HepG2 (cell line): Measurements from ENCODE around the gene SEC14L5. TPM values are rescaled to one million over a fixed set of nuclear protein-coding genes. Genes with fewer than 3 reads are reported as not detected.

Experiments
- ARNTL ChIP-seq: sonication (generic); formaldehyde crosslinking; IDR thresholded peaks from 2 replicates; pipeline ENCODE4 v1.4.0; 2020; ENCODE audit warnings: mild to moderate bottlenecking, missing genetic modification reagents
- ATAD3A ChIP-seq: sonication (generic); formaldehyde crosslinking; IDR thresholded peaks from 2 replicates; pipeline ENCODE4 v1.4.0; 2020; ENCODE audit warnings: missing genetic modification reagents
- EHMT2 ChIP-seq: fragments of 200-600 bp; sonication (generic); IDR thresholded peaks from 2 replicates; pipeline ENCODE4 v1.7.0; 2017; ENCODE audit warnings: antibody characterized with exemption, low read depth, low read length, borderline replicate concordance
- ELF3 ChIP-seq: IDR thresholded peaks from 2 replicates; pipeline ENCODE4 v1.6.1; 2016; ENCODE audit warnings: missing genetic modification reagents, missing compliant biosample characterization
- ELF4 ChIP-seq: sonication (generic); formaldehyde crosslinking; IDR thresholded peaks from 2 replicates; pipeline ENCODE4 v1.5.0; 2020; ENCODE audit warnings: missing genetic modification reagents, mild to moderate bottlenecking, moderate library complexity, borderline replicate concordance
- ESRRA ChIP-seq: sonication (generic); formaldehyde crosslinking; IDR thresholded peaks from 2 replicates; pipeline ENCODE4 v1.5.1; 2020; ENCODE audit warnings: mild to moderate bottlenecking, low read depth, missing genetic modification reagents
- GRHL1 ChIP-seq: sonication (generic); formaldehyde crosslinking; conservative IDR thresholded peaks from 2 replicates; pipeline ENCODE4 v1.8.0; 2022; ENCODE audit warnings: missing genetic modification reagents
- HNRNPH1 ChIP-seq: fragments of 200-400 bp; formaldehyde crosslinking; optimal IDR thresholded peaks from 2 replicates; pipeline ENCODE3; 2017; ENCODE audit warnings: mild to moderate bottlenecking, low read depth, low read length
- MED8 ChIP-seq: sonication (generic); formaldehyde crosslinking; IDR thresholded peaks from 2 replicates; pipeline ENCODE4 v1.8.1; 2023; ENCODE audit warnings: mild to moderate bottlenecking, missing genetic modification reagents; ENCODE audit not compliant: insufficient replicate concordance
- NR2C2 ChIP-seq: sonication (generic); formaldehyde crosslinking; IDR thresholded peaks from 2 replicates; pipeline ENCODE4 v1.4.0; 2020; ENCODE audit warnings: missing genetic modification reagents, mild to moderate bottlenecking, moderate library complexity, borderline replicate concordance
- PPARG ChIP-seq: conservative IDR thresholded peaks from 2 replicates; pipeline ENCODE4 v1.6.1; 2016; ENCODE audit warnings: missing biosample characterization, missing genetic modification reagents
- RBM22 ChIP-seq: fragments of 200-400 bp; formaldehyde crosslinking; optimal IDR thresholded peaks from 2 replicates; pipeline ENCODE3; 2017; ENCODE audit warnings: mild to moderate bottlenecking, low read length, moderate library complexity
- SALL2 ChIP-seq: sonication (generic); formaldehyde crosslinking; IDR thresholded peaks from 2 replicates; pipeline ENCODE4 v1.8.1; 2023; ENCODE audit warnings: mild to moderate bottlenecking, missing genetic modification reagents, inconsistent platforms
- SIN3B ChIP-seq: fragments of 150-350 bp; IDR thresholded peaks from 2 replicates; pipeline ENCODE4 v1.6.1; 2014; ENCODE audit warnings: low read length
- SOX5 ChIP-seq: IDR thresholded peaks from 2 replicates; pipeline ENCODE4 v1.6.1; 2016; ENCODE audit warnings: borderline replicate concordance
- TBP ChIP-seq: sonication (generic); formaldehyde crosslinking; IDR thresholded peaks from 2 replicates; pipeline ENCODE4 v1.5.0; 2020; ENCODE audit warnings: missing genetic modification reagents
- TEAD3 ChIP-seq: optimal IDR thresholded peaks from 2 replicates; pipeline ENCODE3; 2016; ENCODE audit warnings: borderline replicate concordance
- ZBTB38 ChIP-seq: sonication (generic); formaldehyde crosslinking; IDR thresholded peaks from 2 replicates; pipeline ENCODE4 v1.5.1; 2020; ENCODE audit warnings: mild to moderate bottlenecking, missing genetic modification reagents
- ZBTB46 ChIP-seq: sonication (generic); formaldehyde crosslinking; IDR thresholded peaks from 2 replicates; pipeline ENCODE4 v1.4.0; 2020; ENCODE audit warnings: mild to moderate bottlenecking, missing genetic modification reagents, borderline replicate concordance
- ZNF224 ChIP-seq: sonication (generic); formaldehyde crosslinking; IDR thresholded peaks from 2 replicates; pipeline ENCODE4 v1.5.0; 2020; ENCODE audit warnings: mild to moderate bottlenecking, missing genetic modification reagents
- ZNF256 ChIP-seq: sonication (generic); formaldehyde crosslinking; conservative IDR thresholded peaks from 2 replicates; pipeline ENCODE4 v1.4.0; 2020; ENCODE audit warnings: missing genetic modification reagents
- ZNF510 ChIP-seq: sonication (generic); formaldehyde crosslinking; IDR thresholded peaks from 2 replicates; pipeline ENCODE4 v1.4.0; 2020; ENCODE audit warnings: low read depth, mild to moderate bottlenecking, missing genetic modification reagents
- ZNF550 ChIP-seq: sonication (generic); formaldehyde crosslinking; IDR thresholded peaks from 2 replicates; pipeline ENCODE4 v1.4.0; 2020; ENCODE audit warnings: mild to moderate bottlenecking, missing genetic modification reagents, borderline replicate concordance
- ZNF629 ChIP-seq: sonication (generic); formaldehyde crosslinking; conservative IDR thresholded peaks from 2 replicates; pipeline ENCODE4 v1.5.0; 2020; ENCODE audit warnings: missing genetic modification reagents
- ZNF639 ChIP-seq: conservative IDR thresholded peaks from 2 replicates; pipeline ENCODE4 v1.6.1; 2018; ENCODE audit warnings: missing genetic modification reagents
- ZNF737 ChIP-seq: sonication (generic); formaldehyde crosslinking; IDR thresholded peaks from 2 replicates; pipeline ENCODE4 v1.5.0; 2020; ENCODE audit warnings: missing genetic modification reagents, mild to moderate bottlenecking, borderline replicate concordance
- ZNF792 ChIP-seq: IDR thresholded peaks from 2 replicates; pipeline ENCODE4 v1.6.1; 2016
- polyA plus RNA-seq, 8 experiments: library from polyadenylated mRNA; depleted of rRNA in 3 of 8; stranded (reverse) in 7 of 8; unstranded in 1 of 8; fragments of >200 nt; fragmentation: Illumina TruSeq in 4 of 8; extraction: Trizol in 4 of 8; gene quantifications; 2 replicates each; pipeline versions ENCODE4 v1.2.1 to v1.2.3, GENCODE V29; 2011 to 2016; ENCODE audit warnings: low read depth in 4 of 8, missing spikeins in 1 of 8, mixed read lengths in 1 of 8; ENCODE audit not compliant: insufficient read depth in 1 of 8
- total RNA-seq, 5 experiments: library from RNA; depleted of rRNA; stranded (reverse); fragments of >200 nt; fragmentation: Illumina TruSeq; extraction: Trizol; gene quantifications; 2 replicates each; pipeline ENCODE4 v1.2.3, GENCODE V29; 2016; ENCODE audit warnings: low read depth in 1 of 5

SEC14L5 gene
- total and polyA plus RNA-seq, 2 of the 13 experiments (the other 11 are each of a cell fraction or from before 2014, with no cell fraction given) = 0.40 to 0.42 TPM

- TF ChIP-seq NR2C2 (CRISPR knock-in tag) = peak; percentile 35; the same call in 1 of the 2 replicates
- peak; percentile 71; the same call in 1 of the 2 replicates for TF ChIP-seq SALL2
- peak; percentile 79 for TF ChIP-seq ZNF792 (CRISPR knock-in tag)
- TF ChIP-seq ZBTB46 (CRISPR knock-in tag) = no peak
- TF ChIP-seq PPARG = peak; percentile 51; the same call in 1 of the 2 replicates
- TF ChIP-seq ZNF639 (CRISPR knock-in tag) = no peak
- TF ChIP-seq ZNF224 = no peak
- TF ChIP-seq ZNF737 (CRISPR knock-in tag) = no peak
- no peak for TF ChIP-seq GRHL1 (CRISPR knock-in tag)
- no peak for TF ChIP-seq MED8
- TF ChIP-seq RBM22 = no peak
- TF ChIP-seq ZNF550 (CRISPR knock-in tag) = no peak; the same call in 1 of the 2 replicates
- no peak for TF ChIP-seq ESRRA (CRISPR knock-in tag)
- TF ChIP-seq ELF3 (CRISPR knock-in tag) = peak; percentile 68
- TF ChIP-seq ARNTL = peak; percentile 82
- TF ChIP-seq ZBTB38 (CRISPR knock-in tag) = peak; percentile 78
- no peak for TF ChIP-seq ZNF256 (CRISPR knock-in tag)
- TF ChIP-seq TEAD3 (CRISPR knock-in tag) = peak; percentile 98
- no peak for TF ChIP-seq HNRNPH1
- peak; percentile 92 for TF ChIP-seq SOX5 (CRISPR knock-in tag)
- TF ChIP-seq EHMT2 = no peak
- TF ChIP-seq ZNF629 (CRISPR knock-in tag) = no peak
- no peak for TF ChIP-seq TBP
- TF ChIP-seq SIN3B = no peak
- TF ChIP-seq ZNF510 (CRISPR knock-in tag) = no peak
- no peak for TF ChIP-seq ATAD3A (CRISPR knock-in tag)
- no peak for TF ChIP-seq ELF4 (CRISPR knock-in tag)
These were observed 13.5 kb upstream of the SEC14L5 start (continued) for GRCh38 chr16:4944333-4945281.
